Thymus (tissue), 11 donors: Measurements from ENCODE around the gene SVOPL. TPM values are rescaled to one million over a fixed set of nuclear protein-coding genes. Genes with fewer than 3 reads are reported as not detected.

Experiments used
- DNase-seq, 9 donors: peaks; one replicate each; pipeline ENCODE4 v3.0.0-alpha.2; 2013; ENCODE audit warnings: low spot score in 9 of 9, low read depth in 6 of 9, missing footprints in 1 of 9
- H3K27ac ChIP-seq, 2 donors: one replicate each; pipeline ENCODE4 v1.5.1; 2013; ENCODE audit warnings: control low read depth in 1 of 2, low read depth in 1 of 2, low read length in 1 of 2, mild to moderate bottlenecking in 1 of 2, moderate library complexity in 1 of 2
- H3K27me3 ChIP-seq, 2 donors: one replicate each; pipeline ENCODE4 v1.5.1; 2013; ENCODE audit warnings: low read length in 1 of 2; ENCODE audit not compliant: control insufficient read depth in 2 of 2, insufficient read depth in 1 of 2
- H3K36me3 ChIP-seq, 2 donors: one replicate each; pipeline ENCODE4 v1.5.1; 2013; ENCODE audit warnings: low read length in 1 of 2, mild to moderate bottlenecking in 1 of 2, moderate library complexity in 1 of 2; ENCODE audit not compliant: control insufficient read depth in 2 of 2, insufficient read depth in 2 of 2
- H3K4me1 ChIP-seq, 2 donors: one replicate each; pipeline ENCODE4 v1.5.1; 2013; ENCODE audit warnings: low read length in 2 of 2; ENCODE audit not compliant: control insufficient read depth in 2 of 2, insufficient read depth in 2 of 2
- H3K4me3 ChIP-seq, 2 donors: one replicate each; pipeline ENCODE4 v1.5.1; 2013; ENCODE audit warnings: low read length in 2 of 2, control low read depth in 1 of 2, mild to moderate bottlenecking in 1 of 2
- H3K9me3 ChIP-seq, 2 donors: one replicate each; pipeline ENCODE4 v1.5.1; 2013; ENCODE audit warnings: low read length in 1 of 2, mild to moderate bottlenecking in 1 of 2; ENCODE audit not compliant: control insufficient read depth in 2 of 2, insufficient read depth in 1 of 2
- WGBS: extraction: QIAGEN DNeasy Blood & Tissue Kit; methylation state at CpG from one replicate; pipeline ENCODE4 v1.1.7; 2013; 5-methylcytosine and 5-hydroxymethylcytosine counted together
- polyA plus RNA-seq: library from polyadenylated mRNA; stranded (reverse); fragments of 200-250 nt; gene quantifications from one replicate; pipeline ENCODE4 v1.2.3, GENCODE V29; 2013
- total RNA-seq: library from RNA; stranded (reverse); fragments of 120-200 nt; gene quantifications from one replicate; pipeline ENCODE4 v1.2.4, GENCODE V29; 2013
- donor health status: healthy.

SVOPL gene
- total and polyA plus RNA-seq, 2 donors = 1.7 to 2.6 TPM

- no peaks in the 10 kb centered on the region for H3K36me3 ChIP-seq
- DNase-seq = no peak
- WGBS = 96% methylated on average over 6 of the region's 6 CpGs
These were observed 73.8 kb downstream of the SVOPL start for GRCh38 chr7:138627361-138627760.

GRCh38 chr7:138626846-138627245 is 74.3 kb downstream of the SVOPL start:
- WGBS = 78% methylated on average over 2 of the region's 2 CpGs
- Histone ChIP-seq H3K4me1 (peaks cover 13 to 20% of the 10 kb centered on the region in 2 donors), H3K4me3 (no peak overlapping the region), H3K36me3 (no peaks in the 10 kb centered on the region), H3K27ac (no peak overlapping the region), H3K9me3 (no peaks in the 10 kb centered on the region), H3K27me3 (no peaks in the 10 kb centered on the region)
- no peak for DNase-seq

More at GRCh38 chr7:138627361-138627760, 73.8 kb downstream of the SVOPL start:
- H3K27ac ChIP-seq = no peak overlapping the region
- H3K4me1 ChIP-seq = peaks cover 13 to 22% of the 10 kb centered on the region in 2 donors
- no peaks in the 10 kb centered on the region for H3K27me3 ChIP-seq
- H3K9me3 ChIP-seq = no peaks in the 10 kb centered on the region
- H3K4me3 ChIP-seq = no peak overlapping the region

GRCh38 chr7:138625849-138626230 is 75.3 kb downstream of the SVOPL start:
- H3K27ac ChIP-seq = peak overlapping the region; percentile 82 to 86
- H3K9me3 ChIP-seq = no peaks in the 10 kb centered on the region
- peaks cover 13 to 20% of the 10 kb centered on the region in 2 donors for H3K4me1 ChIP-seq
- H3K27me3 ChIP-seq = no peaks in the 10 kb centered on the region
- 3% methylated on average over 5 of the region's 5 CpGs for WGBS
- no peak overlapping the region for H3K4me3 ChIP-seq
- peak in 8 of 9 donors; percentile 22 to 79 (median 40) for DNase-seq
- no peaks in the 10 kb centered on the region for H3K36me3 ChIP-seq

- H3K27me3 ChIP-seq = no peaks in the 10 kb centered on the region
- peak in 8 of 9 donors; percentile 11 to 77 (median 40) for DNase-seq
- peak overlapping the region in 1 of 2 donors; percentile 86 for H3K27ac ChIP-seq
- WGBS = under 1% methylated on average over 3 of the region's 3 CpGs
- H3K36me3 ChIP-seq = no peaks in the 10 kb centered on the region
- no peak overlapping the region for H3K4me3 ChIP-seq
- no peaks in the 10 kb centered on the region for H3K9me3 ChIP-seq
- peaks cover 13 to 20% of the 10 kb centered on the region in 2 donors for H3K4me1 ChIP-seq
These were observed 75.9 kb downstream of the SVOPL start for GRCh38 chr7:138625084-138625848.

GRCh38 chr7:138622841-138623240 is 78.3 kb downstream of the SVOPL start:
- 96% methylated on average over 1 of the region's 1 CpG for WGBS
- Histone ChIP-seq H3K4me1 (peaks cover 13 to 20% of the 10 kb centered on the region in 2 donors), H3K9me3 (no peaks in the 10 kb centered on the region), H3K36me3 (no peaks in the 10 kb centered on the region), H3K27me3 (no peaks in the 10 kb centered on the region), H3K4me3 (no peak overlapping the region), H3K27ac (no peak overlapping the region)
- no peak for DNase-seq

GRCh38 chr7:138618933-138619332 is 82.2 kb downstream of the SVOPL start:
- no peaks in the 10 kb centered on the region for H3K27me3 ChIP-seq
- no peak for DNase-seq
- no peaks in the 10 kb centered on the region for H3K9me3 ChIP-seq
- H3K4me1 ChIP-seq = no peaks in the 10 kb centered on the region
- no peak overlapping the region for H3K27ac ChIP-seq
- no peak overlapping the region for H3K4me3 ChIP-seq
- no peaks in the 10 kb centered on the region for H3K36me3 ChIP-seq

GRCh38 chr7:138618506-138618905 is 82.7 kb downstream of the SVOPL start:
- no peak overlapping the region for H3K27ac ChIP-seq
- DNase-seq = no peak
- H3K4me1 ChIP-seq = no peaks in the 10 kb centered on the region
- 99% methylated on average over 10 of the region's 10 CpGs for WGBS
- H3K27me3 ChIP-seq = no peaks in the 10 kb centered on the region
- no peaks in the 10 kb centered on the region for H3K36me3 ChIP-seq
- no peak overlapping the region for H3K4me3 ChIP-seq
- H3K9me3 ChIP-seq = no peaks in the 10 kb centered on the region

GRCh38 chr7:138616085-138616484 is 85.1 kb downstream of the SVOPL start:
- Histone ChIP-seq H3K36me3 (no peaks in the 10 kb centered on the region), H3K4me1 (no peaks in the 10 kb centered on the region), H3K4me3 (no peak overlapping the region), H3K9me3 (no peaks in the 10 kb centered on the region), H3K27me3 (no peaks in the 10 kb centered on the region), H3K27ac (no peak overlapping the region)
- WGBS = 98% methylated on average over 6 of the region's 6 CpGs
- DNase-seq = no peak

- Histone ChIP-seq H3K9me3 (no peaks in the 10 kb centered on the region), H3K27ac (no peak overlapping the region), H3K4me3 (no peak overlapping the region), H3K36me3 (no peaks in the 10 kb centered on the region), H3K27me3 (no peaks in the 10 kb centered on the region), H3K4me1 (no peaks in the 10 kb centered on the region)
- DNase-seq = no peak
- WGBS = 98% methylated on average over 2 of the region's 2 CpGs
These were observed 87.5 kb downstream of the SVOPL start for GRCh38 chr7:138613630-138614029.
